HTERT RPE-1 (cell line): Measurements from ENCODE around the gene POP7.

Source experiments
- in situ Hi-C: fragments of 300-500 bp; cut with MboI; formaldehyde crosslinking; loops from 4 replicates; pipeline ENCODE4 v1.14.3; 2020; ENCODE audit warnings: low sequenced_read_pairs

Gene POP7

DNA sequence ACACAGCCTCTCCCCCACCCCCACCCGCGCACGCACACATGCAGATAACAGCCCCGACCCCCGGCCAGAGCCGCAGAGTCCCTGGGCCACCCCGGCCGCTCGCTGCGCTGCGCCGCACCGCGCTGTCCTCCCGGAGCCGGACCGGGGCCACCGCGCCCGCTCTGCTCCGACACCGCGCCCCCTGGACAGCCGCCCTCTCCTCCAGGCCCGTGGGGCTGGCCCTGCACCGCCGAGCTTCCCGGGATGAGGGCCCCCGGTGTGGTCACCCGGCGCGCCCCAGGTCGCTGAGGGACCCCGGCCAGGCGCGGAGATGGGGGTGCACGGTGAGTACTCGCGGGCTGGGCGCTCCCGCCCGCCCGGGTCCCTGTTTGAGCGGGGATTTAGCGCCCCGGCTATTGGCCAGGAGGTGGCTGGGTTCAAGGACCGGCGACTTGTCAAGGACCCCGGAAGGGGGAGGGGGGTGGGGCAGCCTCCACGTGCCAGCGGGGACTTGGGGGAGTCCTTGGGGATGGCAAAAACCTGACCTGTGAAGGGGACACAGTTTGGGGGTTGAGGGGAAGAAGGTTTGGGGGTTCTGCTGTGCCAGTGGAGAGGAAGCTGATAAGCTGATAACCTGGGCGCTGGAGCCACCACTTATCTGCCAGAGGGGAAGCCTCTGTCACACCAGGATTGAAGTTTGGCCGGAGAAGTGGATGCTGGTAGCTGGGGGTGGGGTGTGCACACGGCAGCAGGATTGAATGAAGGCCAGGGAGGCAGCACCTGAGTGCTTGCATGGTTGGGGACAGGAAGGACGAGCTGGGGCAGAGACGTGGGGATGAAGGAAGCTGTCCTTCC, 15.0 kb downstream of the POP7 start:
- in situ Hi-C loops, result loop anchor here (25.0 kb wide), 1 partner anchor 116 kb away; the partner anchor contains the start of gene EPHB4

DNA sequence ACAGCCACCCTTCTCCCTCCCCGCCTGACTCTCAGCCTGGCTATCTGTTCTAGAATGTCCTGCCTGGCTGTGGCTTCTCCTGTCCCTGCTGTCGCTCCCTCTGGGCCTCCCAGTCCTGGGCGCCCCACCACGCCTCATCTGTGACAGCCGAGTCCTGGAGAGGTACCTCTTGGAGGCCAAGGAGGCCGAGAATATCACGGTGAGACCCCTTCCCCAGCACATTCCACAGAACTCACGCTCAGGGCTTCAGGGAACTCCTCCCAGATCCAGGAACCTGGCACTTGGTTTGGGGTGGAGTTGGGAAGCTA, 15.5 kb downstream of the POP7 start:
- in situ Hi-C loops, result loop anchor here (25.0 kb wide), 1 partner anchor 116 kb away; the partner anchor contains the start of gene EPHB4

DNA sequence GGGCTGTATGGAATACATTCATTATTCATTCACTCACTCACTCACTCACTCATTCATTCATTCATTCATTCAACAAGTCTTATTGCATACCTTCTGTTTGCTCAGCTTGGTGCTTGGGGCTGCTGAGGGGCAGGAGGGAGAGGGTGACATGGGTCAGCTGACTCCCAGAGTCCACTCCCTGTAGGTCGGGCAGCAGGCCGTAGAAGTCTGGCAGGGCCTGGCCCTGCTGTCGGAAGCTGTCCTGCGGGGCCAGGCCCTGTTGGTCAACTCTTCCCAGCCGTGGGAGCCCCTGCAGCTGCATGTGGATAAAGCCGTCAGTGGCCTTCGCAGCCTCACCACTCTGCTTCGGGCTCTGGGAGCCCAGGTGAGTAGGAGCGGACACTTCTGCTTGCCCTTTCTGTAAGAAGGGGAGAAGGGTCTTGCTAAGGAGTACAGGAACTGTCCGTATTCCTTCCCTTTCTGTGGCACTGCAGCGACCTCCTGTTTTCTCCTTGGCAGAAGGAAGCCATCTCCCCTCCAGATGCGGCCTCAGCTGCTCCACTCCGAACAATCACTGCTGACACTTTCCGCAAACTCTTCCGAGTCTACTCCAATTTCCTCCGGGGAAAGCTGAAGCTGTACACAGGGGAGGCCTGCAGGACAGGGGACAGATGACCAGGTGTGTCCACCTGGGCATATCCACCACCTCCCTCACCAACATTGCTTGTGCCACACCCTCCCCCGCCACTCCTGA, 16.7 kb downstream of the POP7 start:
- in situ Hi-C loops, result loop anchor here (25.0 kb wide), 1 partner anchor 115 kb away; the partner anchor contains the start of gene EPHB4

DNA sequence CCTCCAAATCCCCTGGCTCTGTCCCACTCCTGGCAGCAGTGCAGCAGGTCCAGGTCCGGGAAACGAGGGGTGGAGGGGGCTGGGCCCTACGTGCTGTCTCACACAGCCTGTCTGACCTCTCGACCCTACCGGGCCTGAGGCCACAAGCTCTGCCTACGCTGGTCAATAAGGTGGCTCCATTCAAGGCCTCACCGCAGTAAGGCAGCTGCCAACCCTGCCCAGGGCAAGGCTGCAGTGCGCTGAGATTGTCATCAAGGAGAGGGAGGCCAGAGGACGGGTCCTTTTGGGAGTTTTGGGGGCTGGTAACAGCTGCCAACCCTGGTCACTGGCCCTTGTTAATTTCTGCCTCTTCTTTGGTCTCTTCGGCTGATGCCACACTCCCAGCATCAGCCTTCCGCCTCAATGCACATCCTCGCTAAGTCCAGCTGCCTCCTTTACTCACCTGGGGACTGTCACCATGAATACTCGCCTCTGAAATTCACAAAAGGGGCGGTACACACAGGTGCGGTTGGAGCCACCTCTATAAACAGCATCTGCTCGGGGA, 17.9 kb downstream of the POP7 start:
- in situ Hi-C loops, result loop anchor here (25.0 kb wide), 1 partner anchor 113 kb away; the partner anchor contains the start of gene EPHB4

DNA sequence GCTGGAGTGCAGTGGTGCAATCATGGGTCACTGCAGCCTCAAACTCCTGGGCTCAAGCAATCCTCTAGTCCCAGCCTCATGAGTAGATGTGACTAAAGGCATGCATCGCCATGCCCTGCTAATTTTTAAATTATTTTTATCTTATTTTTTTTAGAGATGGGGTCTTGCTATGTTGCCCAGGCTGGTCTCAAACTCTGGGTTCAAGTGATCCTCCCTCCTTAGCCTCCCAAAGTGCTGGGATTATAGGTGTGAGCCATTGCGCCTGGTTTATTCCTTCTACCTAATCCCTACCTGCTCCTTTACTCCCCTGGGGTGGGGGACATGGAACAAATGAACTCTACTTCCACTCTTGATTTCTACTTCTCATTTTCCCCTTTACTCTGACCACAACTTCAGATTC, 18.4 kb downstream of the POP7 start:
- in situ Hi-C loops, result loop anchor here (25.0 kb wide), 1 partner anchor 113 kb away; the partner anchor contains the start of gene EPHB4

DNA sequence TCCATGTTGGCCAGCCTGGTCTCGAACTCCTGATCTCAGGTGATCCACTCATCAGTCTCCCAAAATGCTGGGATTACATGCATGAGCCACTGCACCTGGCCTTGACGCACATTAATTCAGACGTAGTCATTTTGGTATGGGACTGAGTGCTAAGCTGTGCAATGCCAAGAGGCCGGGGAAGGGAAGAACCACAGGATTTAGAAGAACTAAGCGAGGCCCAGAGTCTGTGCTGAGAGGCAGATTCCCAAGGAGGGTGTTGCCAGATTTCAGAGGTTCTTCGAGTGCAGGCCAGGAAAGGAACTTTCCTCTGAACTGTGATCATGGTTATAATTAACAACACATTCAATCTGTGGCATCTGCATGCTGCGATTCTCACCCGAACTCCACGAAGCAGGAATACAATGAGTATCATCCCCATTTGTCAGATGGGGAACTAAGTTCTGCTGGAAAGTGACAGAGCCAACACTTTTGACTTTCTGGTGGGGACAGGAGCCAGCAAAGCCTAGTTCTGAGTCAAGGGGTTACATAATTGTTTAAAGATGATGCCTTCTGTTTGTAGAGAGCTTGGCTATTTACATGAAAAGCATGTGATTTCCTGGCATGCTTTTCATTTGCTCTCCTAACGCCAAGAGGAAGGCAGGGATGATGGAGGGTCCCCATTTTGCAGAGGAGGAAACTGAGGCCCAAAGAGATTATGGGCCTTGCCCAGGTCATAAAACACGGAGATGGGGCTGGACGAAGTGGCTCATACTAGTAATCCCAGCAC, 21.3 kb downstream of the POP7 start:
- in situ Hi-C loops, result no loop called here

DNA sequence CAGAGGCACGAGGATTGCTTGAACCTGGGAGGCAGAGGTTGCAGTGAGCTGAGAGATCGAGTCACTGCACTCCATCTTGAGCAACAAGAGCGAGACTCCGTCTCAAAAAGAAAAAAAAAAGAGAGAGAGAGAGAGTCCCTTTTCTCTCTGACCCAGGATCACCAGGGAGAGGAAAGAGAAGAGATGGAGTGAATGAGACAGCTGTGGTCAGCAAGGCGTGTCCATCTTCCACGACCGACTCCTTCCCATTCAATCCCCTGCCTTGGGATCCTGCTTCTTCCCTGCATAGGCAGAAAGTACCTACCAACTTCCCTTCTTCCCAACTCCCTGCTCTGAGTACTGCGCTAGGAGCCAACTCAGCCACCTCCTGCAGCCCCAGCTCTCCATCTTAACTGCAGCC, 22.3 kb downstream of the POP7 start:
- in situ Hi-C loops, result no loop called here

DNA sequence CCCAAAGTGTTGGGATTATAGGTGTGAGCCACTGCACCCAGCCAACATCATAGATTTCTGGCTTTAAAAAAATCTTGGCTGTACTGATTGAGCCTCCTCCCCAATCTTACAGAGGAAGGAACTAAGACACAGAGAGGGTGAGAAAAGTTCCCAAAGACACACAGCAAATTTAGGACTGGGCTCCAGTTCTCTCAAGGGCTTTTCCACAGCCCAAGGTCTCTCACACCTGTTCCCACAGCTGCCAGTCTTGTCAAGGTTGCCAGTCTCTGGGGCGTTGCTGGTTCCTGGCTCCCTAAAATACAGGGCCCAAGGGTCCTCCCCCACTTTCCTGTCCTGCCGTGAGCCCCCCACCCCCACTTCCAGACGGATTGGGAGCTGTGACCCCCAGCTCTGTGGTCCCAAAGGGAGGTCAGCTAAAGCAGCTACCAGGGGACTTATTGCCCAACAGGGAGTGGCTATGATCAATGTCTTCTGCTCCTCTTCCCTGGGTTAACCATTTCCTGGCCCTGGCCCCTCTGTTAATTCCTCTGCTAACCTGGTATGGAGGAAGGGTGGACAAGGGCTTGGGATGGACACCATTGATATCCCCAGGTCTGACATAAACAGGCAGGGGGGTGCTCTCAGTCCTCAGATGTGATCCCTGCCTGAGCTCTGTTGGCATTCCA, 24.3 kb downstream of the POP7 start:
- in situ Hi-C loops, result no loop called here

DNA sequence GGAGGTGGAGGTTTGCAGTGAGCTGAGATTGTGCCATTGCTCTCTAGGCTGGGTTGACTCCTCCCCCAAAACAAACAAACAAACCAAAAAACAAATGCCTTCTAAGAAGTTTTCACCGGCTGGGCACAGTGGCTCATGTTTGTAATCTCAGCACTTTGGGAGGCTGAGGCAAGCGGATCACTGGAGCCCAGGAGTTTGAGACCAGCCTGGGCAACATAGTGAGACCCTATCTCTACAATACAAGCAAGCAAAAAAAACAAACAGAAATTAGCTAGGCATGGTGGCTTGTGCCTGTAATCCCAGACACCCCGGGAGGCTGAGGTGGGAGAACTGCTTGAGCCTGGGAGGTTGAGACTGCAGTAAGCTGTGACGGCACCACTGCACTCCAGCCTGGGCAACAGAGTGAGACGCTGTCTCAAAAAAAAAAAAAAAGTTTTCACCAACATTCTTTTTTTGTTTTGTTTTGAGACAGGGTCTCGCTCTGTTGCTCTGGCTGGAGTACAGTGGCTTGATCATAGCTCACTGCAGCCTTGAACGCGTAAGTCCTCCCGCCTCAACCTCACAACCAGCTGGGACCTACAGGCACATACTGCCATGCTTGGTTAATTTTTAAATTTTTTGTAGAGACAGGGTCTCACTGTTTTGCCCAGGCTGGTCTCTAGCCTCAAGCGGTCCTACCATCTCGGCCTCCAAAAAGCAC, 26.2 kb downstream of the POP7 start:
- in situ Hi-C loops, result no loop called here

DNA sequence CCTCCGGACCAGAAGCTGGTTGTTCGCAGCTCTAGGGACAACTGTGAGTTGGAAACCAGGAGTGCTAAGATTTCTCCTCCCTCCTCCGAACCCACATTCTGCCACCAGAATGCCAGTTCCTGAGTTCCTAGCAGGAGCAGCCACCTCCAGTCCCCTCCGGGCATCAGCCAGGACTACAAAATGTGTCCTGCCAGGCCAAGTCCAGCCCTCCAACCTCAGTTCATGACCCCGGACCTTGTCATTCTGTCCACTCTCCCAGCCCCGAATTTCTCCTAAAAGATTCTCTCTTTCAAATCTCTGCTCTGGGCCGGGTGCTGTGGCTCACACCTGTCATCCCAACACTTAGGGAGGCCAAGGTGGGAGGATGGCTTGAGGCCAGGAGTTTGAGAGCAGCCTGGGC, 29.8 kb downstream of the POP7 start:
- in situ Hi-C loops, result no loop called here

DNA sequence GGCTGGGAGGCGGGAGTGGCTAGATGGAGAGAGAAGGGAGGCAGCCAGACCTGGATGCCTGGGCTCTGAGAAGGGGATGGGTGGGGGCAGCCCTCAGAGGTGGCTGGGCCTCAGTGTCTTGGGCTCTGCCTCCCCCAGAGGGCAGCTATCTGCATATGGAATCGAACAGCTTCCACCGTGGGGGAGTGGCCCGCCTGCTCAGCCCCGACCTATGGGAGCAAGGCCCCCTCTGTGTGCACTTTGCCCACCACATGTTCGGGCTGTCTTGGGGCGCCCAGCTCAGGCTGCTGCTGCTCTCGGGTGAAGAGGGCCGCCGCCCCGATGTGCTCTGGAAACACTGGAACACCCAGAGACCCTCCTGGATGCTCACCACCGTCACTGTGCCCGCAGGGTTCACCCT, 30.8 kb downstream of the POP7 start:
- in situ Hi-C loops, result no loop called here

DNA sequence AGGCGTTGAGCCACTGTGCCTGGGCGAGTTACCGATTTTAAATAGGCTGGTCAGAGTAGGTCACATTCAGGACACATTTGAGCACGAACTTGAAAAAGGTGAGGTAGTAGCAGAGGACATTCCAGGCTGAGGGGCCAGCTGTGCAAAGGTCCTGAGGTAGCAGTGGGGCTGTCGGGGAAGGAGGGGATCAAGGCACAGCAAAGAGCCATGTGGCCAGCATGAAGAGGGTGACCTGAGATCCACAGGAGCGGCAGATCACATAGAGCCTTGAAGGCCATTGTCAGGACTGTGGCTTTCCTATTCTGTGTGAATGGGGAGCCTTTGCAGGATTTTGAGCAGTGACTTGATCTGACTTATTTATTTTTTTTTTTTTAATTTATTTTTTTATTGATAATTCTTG, 34.0 kb downstream of the POP7 start:
- in situ Hi-C loops, result no loop called here

DNA sequence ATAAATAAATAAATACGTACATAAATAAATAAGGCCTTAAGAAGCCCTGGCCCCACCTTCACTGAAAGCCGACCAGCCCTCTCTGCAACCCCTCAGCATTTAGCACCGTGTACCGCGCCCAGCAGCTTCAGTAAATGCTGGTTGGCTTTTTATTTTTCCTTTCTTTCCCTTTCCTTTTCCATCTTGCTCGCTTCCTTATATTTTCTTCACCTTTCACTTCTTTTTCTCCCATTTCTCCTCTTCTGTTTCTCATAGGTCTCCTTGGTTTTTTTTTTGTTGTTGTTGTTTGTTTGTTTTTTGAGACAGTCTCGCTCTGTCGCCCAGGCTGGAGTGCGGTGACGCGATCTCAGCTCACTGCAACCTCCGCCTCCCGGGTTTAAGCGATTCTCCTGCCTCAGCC, 38.7 kb downstream of the POP7 start:
- in situ Hi-C loops, result no loop called here

DNA sequence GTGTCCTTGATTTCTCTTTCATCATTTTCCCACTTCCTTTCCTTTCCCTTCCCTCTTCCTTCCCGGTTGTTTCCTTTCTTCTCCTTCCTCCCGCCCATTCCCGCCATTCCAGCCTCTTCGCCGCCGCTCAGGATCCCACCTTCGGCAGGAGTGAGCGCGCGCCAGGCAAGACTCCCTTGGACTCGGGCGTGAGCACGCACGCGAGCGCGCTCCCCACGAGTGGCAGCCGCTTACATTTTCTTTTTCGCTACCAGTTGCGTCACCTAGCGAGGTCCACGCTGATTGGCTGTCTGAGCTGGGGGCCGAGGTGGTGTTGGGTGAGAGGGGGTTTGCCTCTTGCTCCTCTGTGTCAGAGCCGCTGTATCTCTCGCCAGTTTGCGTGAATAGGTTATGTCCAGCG, 39.3 kb downstream of the POP7 start:
- in situ Hi-C loops, result no loop called here

DNA sequence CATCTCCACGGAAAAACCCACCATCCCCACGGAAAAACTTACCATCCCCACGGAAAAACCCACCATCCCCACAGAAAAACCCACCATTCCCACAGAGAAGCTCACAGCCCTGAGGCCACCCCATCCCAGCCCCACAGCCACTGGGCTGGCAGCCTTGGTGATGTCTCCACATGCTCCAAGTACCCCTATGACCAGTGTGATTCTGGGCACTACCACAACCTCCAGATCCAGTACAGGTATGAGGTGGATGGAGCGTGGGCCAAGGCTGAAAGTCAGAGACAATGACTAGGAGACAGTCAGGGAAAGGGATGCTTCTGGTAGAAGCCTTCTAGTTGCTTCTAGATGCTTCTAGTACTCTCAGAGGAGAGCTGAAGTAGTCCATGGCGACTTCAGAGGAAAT, 47.1 kb downstream of the POP7 start:
- in situ Hi-C loops, result no loop called here

DNA sequence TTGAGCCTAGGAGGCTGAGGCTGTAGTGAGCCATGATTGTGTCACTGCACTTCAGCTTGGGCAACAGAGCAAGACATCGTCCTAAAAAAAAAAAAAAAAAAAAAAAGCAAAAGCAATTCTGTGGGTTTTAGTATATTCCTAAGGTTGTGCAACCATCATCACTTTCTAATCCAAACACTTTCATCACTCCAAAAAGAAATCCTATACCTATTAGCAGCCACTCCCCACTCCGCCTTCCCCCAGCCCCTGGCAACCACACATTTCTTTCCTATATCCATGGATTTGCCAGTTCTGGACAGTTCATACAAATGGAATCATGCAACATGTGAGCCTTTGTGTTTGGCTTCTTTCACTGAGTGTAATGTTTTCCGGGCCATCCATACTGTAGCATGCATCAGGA, 47.8 kb downstream of the POP7 start:
- in situ Hi-C loops, result no loop called here
